Esophagus mucosa (tissue), 1 donor: ENCODE results near the gene VSTM2B. TPM values are rescaled to one million over a fixed set of nuclear protein-coding genes. Genes with fewer than 3 reads are reported as not detected.

Experiments used
- ATAC-seq: fragments of 200-7000 bp; cut with Tn5 transposase; one replicate; pipeline ENCODE4 v1.9.1; 2020
- total RNA-seq: library from RNA; stranded (reverse); gene quantifications from one replicate; pipeline ENCODE4 v1.2.4, GENCODE V29; 2023
- donor health status: DM: yes; HTN: yes; CAD: no.

The VSTM2B gene
- total RNA-seq, 1 donor from 2014 or later = not detected

GRCh38 chr19:29598496-29598895, 72.7 kb downstream of the VSTM2B start:
- ATAC-seq = no peak

GRCh38 chr19:29603308-29603707, 77.5 kb downstream of the VSTM2B start:
- ATAC-seq = no peak

- peak; percentile 95 for ATAC-seq
Measured at GRCh38 chr19:29605653-29606419, 80.0 kb downstream of the VSTM2B start, which contains the start of gene POP4. Gene POP4 (plus strand): TSS chr19:29606283. CDS start chr19:29606319, 36 bp downstream.

GRCh38 chr19:29606420-29606747, 80.6 kb downstream of the VSTM2B start:
- peak; percentile 48 for ATAC-seq

GRCh38 chr19:29609636-29610035, 83.8 kb downstream of the VSTM2B start:
- no peak for ATAC-seq

GRCh38 chr19:29610213-29610573, 84.4 kb downstream of the VSTM2B start:
- ATAC-seq = no peak

GRCh38 chr19:29610574-29611271, 84.9 kb downstream of the VSTM2B start:
- ATAC-seq = peak; percentile 85

GRCh38 chr19:29612121-29612520, 86.3 kb downstream of the VSTM2B start:
- ATAC-seq = no peak

- no peak for ATAC-seq
Measured at GRCh38 chr19:29612801-29613595, 87.2 kb downstream of the VSTM2B start.

GRCh38 chr19:29614046-29614445, 88.3 kb downstream of the VSTM2B start:
- no peak for ATAC-seq

Other genes starting within 250 kb of the VSTM2B start
- 49.3 TPM for gene POP4, start 80.3 kb downstream of the VSTM2B start, total RNA-seq
- 4.4 TPM for gene PLEKHF1, start 139.5 kb downstream of the VSTM2B start, total RNA-seq
- gene C19orf12, start 189.3 kb downstream of the VSTM2B start, total RNA-seq = 8.1 TPM